ENCODE measurements around the gene PTPRN2.

Gene PTPRN2

DNA sequence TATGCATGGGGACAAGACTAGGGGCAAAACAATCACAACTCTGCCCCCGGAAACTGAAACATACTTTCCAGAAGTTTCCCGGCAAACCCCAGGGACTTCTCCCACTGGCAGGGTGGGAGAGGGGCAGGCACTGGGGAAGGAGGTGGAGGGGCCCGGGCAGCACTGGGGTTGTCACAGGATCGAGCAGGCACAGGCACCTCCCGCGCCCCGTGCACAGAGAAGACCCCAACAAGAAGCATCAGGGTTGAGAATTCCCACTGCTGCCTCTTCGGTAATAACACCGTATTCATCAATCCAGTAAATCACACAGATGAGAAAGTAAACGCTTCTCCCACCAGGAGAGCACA is 490.5 kb downstream of the PTPRN2 start:
- TF ChIP-seq, protein P1, sequence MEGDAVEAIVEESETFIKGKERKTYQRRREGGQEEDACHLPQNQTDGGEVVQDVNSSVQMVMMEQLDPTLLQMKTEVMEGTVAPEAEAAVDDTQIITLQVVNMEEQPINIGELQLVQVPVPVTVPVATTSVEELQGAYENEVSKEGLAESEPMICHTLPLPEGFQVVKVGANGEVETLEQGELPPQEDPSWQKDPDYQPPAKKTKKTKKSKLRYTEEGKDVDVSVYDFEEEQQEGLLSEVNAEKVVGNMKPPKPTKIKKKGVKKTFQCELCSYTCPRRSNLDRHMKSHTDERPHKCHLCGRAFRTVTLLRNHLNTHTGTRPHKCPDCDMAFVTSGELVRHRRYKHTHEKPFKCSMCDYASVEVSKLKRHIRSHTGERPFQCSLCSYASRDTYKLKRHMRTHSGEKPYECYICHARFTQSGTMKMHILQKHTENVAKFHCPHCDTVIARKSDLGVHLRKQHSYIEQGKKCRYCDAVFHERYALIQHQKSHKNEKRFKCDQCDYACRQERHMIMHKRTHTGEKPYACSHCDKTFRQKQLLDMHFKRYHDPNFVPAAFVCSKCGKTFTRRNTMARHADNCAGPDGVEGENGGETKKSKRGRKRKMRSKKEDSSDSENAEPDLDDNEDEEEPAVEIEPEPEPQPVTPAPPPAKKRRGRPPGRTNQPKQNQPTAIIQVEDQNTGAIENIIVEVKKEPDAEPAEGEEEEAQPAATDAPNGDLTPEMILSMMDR (IDR thresholded peaks at IDR 0.05; ENCODE audit: control insufficient read depth, extremely low read depth, insufficient read depth): no peak
- H3K4me3 ChIP-seq (ENCODE audit: low read depth, low read length): no peak overlapping the region
- no peak for DNase-seq (ENCODE audit: low read depth)

DNA sequence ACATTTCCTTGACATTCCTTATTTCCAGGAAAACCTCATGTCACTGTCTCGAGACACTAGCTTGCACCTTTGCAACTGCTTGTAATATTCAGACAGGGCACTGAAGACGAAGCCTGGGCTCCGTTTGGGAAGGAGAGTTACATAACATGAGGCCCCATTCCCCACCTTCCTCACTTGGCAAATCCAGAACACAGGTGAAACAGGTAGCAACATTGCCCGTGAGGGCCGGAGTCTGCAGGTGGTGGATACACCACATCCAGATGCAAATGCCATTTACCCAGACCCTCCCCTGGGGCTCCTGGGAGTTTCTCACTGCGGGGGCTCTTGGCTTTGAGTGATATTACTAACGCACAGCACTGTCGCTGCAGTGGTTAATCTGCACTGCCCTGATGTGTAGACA is 491.0 kb downstream of the PTPRN2 start:
- H3K4me3 ChIP-seq (ENCODE audit: low read depth, low read length): no peak overlapping the region
- TF ChIP-seq, protein P1 (IDR thresholded peaks at IDR 0.05; ENCODE audit: control insufficient read depth, extremely low read depth, insufficient read depth): no peak
- DNase-seq (ENCODE audit: low read depth): no peak

DNA sequence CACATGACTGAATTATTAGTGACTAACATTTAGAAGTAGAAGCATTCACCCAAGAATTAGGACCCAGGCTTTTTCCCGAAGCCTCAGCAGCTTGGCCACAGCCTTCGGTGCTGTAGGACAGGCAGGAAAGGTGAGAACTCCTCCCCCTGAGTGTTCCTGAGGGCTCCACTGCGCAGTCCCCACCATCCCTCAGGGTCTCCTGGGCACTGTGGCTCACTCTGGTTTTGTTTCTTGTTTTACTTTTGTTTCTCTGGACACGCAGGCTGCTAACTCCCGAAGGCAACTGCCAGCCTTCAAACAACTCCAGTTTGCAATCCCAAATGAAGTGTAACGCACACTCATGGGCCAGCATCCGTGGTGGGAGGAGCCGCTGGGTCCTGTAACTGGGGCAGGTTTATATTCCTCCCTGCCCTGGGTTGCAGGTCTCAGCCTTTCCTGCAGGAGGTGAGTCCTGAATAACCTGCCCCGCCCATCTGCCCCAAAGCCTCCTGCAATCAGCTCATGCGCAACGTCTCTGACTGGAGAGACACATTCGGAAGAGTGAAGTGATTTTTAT is 492.9 kb downstream of the PTPRN2 start:
- DNase-seq (ENCODE audit: low read depth): no peak
- TF ChIP-seq, protein P1 (IDR thresholded peaks at IDR 0.05; ENCODE audit: control insufficient read depth, extremely low read depth, insufficient read depth): no peak
- no peak overlapping the region for H3K4me3 ChIP-seq (ENCODE audit: low read depth, low read length)

DNA sequence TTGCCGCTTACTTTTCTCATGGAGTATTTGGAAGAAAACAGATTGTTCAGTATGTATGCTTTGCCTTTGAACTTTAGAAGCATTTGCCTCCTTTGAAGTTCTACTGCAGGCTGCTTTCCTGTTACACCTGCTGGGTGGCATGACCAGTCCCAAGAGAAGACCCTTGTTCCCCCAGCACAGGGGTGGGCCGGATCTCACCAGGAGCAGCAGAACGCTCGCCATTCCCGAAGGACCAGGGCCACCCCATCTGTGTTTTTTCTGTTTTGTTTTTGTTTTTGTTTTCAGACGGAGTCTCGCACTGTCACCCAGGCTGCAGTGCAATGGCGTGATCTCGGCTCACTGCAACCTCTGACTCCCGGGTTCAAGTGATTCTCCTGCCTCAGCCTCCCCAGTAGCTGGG is 493.6 kb downstream of the PTPRN2 start:
- TF ChIP-seq, protein P1 (IDR thresholded peaks at IDR 0.05; ENCODE audit: control insufficient read depth, extremely low read depth, insufficient read depth): no peak
- H3K4me3 ChIP-seq (ENCODE audit: low read depth, low read length): no peak overlapping the region
- DNase-seq (ENCODE audit: low read depth): no peak

DNA sequence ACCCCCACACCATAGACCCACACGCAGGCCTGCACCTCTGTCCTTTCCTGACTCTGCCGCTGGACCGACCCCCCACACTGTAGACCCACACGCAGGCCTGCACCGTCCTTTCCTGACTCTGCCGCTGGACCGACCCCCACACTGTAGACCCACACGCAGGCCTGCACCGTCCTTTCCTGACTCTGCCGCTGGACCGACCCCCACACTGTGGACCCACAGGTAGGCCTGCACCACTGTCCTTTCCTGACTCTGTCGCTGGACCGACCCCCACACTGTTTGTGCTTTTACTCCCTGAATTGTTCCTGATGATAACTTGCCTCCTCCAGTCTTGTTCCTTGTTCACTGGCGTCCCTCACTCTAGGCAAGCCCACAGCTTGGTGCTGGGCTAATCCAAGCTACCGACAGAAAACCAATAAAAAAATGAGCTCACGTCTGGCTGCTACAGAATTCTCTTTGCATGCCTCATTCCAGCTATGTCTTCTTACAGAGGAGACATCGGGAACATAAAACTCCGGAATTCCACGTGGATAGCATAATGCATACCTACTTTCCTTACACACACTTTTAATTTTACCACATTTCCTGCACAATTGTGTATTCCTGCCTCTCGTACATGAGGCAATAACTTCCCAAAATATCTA is 494.3 kb downstream of the PTPRN2 start:
- no peak for DNase-seq (ENCODE audit: low read depth)
- H3K4me3 ChIP-seq (ENCODE audit: low read depth, low read length): no peak overlapping the region
- TF ChIP-seq, protein P1 (IDR thresholded peaks at IDR 0.05; ENCODE audit: control insufficient read depth, extremely low read depth, insufficient read depth): no peak

DNA sequence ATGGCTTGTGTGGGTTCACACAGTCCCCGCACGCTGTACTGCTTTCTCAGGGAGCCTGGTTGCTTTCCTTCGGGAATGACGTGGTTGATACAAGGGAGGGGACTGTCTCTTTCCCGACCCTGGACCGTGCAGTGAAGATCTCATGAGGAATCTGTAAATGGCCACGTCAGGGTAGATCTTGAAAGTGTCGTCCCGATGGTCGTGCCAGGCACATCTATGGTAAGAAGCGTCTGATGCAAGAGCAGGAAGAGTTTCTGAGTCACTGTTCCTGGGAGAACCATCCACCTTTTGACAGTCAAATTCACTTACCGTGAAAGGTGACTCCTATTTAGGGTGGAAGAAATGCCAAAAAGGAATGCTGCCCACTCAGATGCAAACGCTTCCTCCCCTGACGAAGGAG is 500.4 kb downstream of the PTPRN2 start:
- H3K4me3 ChIP-seq (ENCODE audit: low read depth, low read length): no peak overlapping the region
- no peak for DNase-seq (ENCODE audit: low read depth)
- TF ChIP-seq, protein P1 (IDR thresholded peaks at IDR 0.05; ENCODE audit: control insufficient read depth, extremely low read depth, insufficient read depth): no peak

Measured in LNCaP clone FGC (cell line).